ENCODE data around the gene CEP70.

CEP70 gene

DNA sequence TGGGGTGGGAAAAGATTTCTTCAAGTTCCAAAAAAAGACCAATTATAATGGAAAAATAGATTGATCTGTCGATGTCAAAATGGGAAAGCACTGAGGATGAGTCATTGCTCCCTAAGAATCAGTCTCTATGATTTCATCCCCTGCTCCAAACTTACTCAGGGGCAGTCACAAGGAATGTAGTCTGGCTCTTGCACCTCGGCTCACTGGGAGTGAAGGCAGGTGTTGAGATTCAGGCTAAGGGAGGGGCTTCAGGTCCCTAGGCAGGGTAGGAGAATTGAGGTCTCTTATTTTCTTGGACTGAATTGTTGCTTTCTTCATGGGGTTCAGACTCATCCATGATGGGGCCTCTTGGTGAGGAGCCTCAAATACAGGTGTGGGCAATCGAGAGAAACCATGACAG is 145.4 kb downstream of the CEP70 start:
- DNase-seq = no peak

DNA sequence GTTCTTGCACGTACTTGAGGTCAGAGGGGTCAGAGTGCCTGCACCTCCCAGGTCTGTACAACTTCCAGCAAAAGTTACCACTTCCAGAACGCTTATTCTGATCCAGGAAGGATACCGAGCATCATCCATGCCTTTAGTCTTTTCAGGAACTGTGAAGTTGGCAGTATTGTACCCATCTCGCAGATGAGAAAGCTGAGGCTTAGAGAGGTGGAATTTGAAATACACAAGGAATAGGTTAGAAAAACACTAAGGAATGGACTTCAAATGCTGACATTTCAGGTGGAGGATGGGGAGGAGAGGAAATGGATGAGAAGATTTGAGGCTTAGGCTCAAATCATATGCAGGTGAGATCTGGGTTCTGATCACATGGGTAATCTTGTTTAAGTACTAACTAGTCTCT is 148.4 kb downstream of the CEP70 start:
- no peak for DNase-seq

DNA sequence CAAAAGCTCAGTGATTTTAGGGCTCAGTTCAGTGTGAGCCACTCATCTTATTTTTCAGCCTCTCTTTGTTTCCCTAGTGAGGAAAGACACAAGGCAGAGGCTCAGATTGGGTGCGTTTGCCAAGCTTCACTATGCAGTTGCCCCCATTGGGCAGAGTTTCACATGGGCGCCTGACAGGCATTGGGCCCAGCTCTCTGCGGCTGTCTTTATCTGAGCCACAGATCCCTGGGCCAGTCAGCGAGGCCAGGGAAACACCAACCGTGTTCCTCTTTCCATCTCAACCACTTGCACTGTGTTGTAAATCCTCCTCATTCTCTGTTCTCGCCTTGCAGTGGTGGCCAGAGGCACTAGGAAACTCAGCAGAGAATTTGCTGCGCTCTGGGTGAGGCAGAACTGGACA is 148.8 kb downstream of the CEP70 start:
- no peak for DNase-seq

Measured in NCI-H69 (cell line).